ENCODE measurements around the gene WDR83. TPM values are rescaled to one million over a fixed set of nuclear protein-coding genes. Genes with fewer than 3 reads are reported as not detected.

The WDR83 gene
- total and polyA plus RNA-seq, 2 of the 4 experiments (the other 2 are of a cell fraction) = 5.9 to 8.9 TPM

DNA sequence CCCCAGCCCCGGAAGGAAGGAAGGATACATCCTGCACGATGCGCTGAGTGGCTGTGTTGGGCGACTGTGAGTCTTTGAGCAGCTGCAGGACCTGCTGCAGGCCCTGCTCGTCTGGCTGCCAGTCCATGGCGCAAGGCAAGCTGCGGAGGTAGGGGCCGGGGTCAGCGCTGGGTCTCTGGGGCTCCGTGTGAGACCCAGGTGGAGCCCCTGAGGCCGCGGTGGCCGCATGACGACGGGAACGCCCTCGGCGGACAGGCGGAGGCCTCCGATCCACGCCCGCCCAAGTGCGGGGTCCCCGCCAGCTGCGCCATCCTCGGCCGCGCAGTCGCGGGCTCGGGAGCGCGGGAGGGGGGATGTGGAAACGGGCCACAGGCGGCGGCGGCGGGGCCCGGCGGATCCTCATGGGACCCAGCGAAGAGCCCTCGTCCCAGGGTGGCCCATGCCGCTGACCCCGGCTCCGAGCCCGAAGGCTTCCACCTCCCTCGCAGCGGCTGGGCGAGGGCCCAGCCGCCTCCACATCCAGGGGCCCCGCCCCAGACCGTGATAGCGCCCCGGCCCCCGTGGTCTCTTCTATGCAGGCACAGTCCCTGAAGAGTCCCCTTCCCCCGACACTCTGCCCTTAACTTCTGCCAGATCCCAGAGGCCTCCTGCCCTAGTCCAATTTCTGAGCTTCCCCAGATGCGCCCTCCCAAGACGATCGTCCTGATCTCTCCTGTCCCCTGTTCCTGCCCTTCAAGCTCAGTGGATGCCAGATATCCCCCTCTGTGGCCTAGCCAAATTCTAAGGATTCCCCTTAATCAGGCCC lies 54.4 kb downstream of the WDR83 start (continued):
- TF ChIP-seq, protein P1, sequence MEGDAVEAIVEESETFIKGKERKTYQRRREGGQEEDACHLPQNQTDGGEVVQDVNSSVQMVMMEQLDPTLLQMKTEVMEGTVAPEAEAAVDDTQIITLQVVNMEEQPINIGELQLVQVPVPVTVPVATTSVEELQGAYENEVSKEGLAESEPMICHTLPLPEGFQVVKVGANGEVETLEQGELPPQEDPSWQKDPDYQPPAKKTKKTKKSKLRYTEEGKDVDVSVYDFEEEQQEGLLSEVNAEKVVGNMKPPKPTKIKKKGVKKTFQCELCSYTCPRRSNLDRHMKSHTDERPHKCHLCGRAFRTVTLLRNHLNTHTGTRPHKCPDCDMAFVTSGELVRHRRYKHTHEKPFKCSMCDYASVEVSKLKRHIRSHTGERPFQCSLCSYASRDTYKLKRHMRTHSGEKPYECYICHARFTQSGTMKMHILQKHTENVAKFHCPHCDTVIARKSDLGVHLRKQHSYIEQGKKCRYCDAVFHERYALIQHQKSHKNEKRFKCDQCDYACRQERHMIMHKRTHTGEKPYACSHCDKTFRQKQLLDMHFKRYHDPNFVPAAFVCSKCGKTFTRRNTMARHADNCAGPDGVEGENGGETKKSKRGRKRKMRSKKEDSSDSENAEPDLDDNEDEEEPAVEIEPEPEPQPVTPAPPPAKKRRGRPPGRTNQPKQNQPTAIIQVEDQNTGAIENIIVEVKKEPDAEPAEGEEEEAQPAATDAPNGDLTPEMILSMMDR (conservative IDR thresholded peaks at IDR 0.05; ENCODE audit: low read depth, low read length) = no peak
- no peak for TF ChIP-seq CEBPB (IDR thresholded peaks at IDR 0.05; ENCODE audit: low read depth, low read length)
